HEK293 (cell line): ENCODE measurements around the gene GCC1.

Experiments used
- CTCF ChIA-PET: fragments of 350-600 bp; formaldehyde crosslinking; extraction: SDS; loops from one replicate; lab custom pipeline; 2021; ENCODE audit warnings: antibody characterized with exemption; lab: Yijun Ruan, JAX
- POLR2A ChIA-PET: fragments of 300-600 bp; formaldehyde crosslinking; extraction: SDS; loops from one replicate; lab custom pipeline; 2020; ENCODE audit warnings: antibody characterized with exemption, inconsistent platforms; lab: Yijun Ruan, JAX
- H3K27ac ChIP-seq: fragments of 200-500 bp; sonication (Bioruptor generic); 2 replicates; pipeline ENCODE4 v1.5.1; 2014; ENCODE audit warnings: low read depth, low read length, control low read depth, inconsistent platforms; ENCODE audit errors: extremely low read depth
- H3K36me3 ChIP-seq, 2 experiments: fragments of 200-500 bp in 1 of 2; sonication (Bioruptor generic) in 1 of 2; 1 replicate in 1 of 2; 2 replicates in 1 of 2; pipeline ENCODE4 v1.5.1; 2014 to 2017; ENCODE audit warnings: inconsistent platforms in 2 of 2, low read length in 2 of 2; ENCODE audit not compliant: control insufficient read depth in 2 of 2, insufficient read depth in 1 of 2
- H3K4me1 ChIP-seq: fragments of 200-500 bp; sonication (Bioruptor generic); 2 replicates; pipeline ENCODE4 v1.5.1; 2014; ENCODE audit warnings: mild to moderate bottlenecking, low read length, inconsistent platforms; ENCODE audit not compliant: control insufficient read depth, insufficient read depth
- H3K4me3 ChIP-seq: 2 replicates; pipeline ENCODE4 v1.5.1; 2011; ENCODE audit warnings: low read depth, mild to moderate bottlenecking, control low read depth, low read length, moderate library complexity
- H3K9me3 ChIP-seq: fragments of 200-500 bp; sonication (Bioruptor generic); 2 replicates; pipeline ENCODE4 v1.5.1; 2014; ENCODE audit warnings: low read depth, low read length, inconsistent platforms; ENCODE audit not compliant: control insufficient read depth, insufficient read depth
- AEBP2 ChIP-seq: fragments of 450-650 bp; formaldehyde crosslinking; IDR thresholded peaks from 2 replicates; pipeline ENCODE4 v1.5.1; 2016; ENCODE audit warnings: missing biosample characterization, missing genetic modification characterization, borderline replicate concordance
- EGR2 ChIP-seq: fragments of 450-650 bp; formaldehyde crosslinking; IDR thresholded peaks from 2 replicates; pipeline ENCODE4 v1.5.1; 2016; ENCODE audit warnings: low read depth, missing biosample characterization, missing genetic modification characterization
- KLF1 ChIP-seq: fragments of 450-650 bp; formaldehyde crosslinking; IDR thresholded peaks from 2 replicates; pipeline ENCODE4 v1.5.1; 2016; ENCODE audit warnings: missing biosample characterization, missing genetic modification characterization
- PBX3 ChIP-seq: sonication (generic); formaldehyde crosslinking; IDR thresholded peaks from 2 replicates; pipeline ENCODE4 v1.8.1; 2022; ENCODE audit warnings: mild to moderate bottlenecking, moderate library complexity, missing genetic modification reagents
- SCRT1 ChIP-seq: fragments of 450-650 bp; formaldehyde crosslinking; IDR thresholded peaks from 2 replicates; pipeline ENCODE4 v1.5.1; 2016; ENCODE audit warnings: missing biosample characterization, missing genetic modification characterization, borderline replicate concordance
- SP3 ChIP-seq: fragments of 450-650 bp; formaldehyde crosslinking; IDR thresholded peaks from 2 replicates; pipeline ENCODE4 v1.5.1; 2016; ENCODE audit warnings: missing biosample characterization, missing genetic modification characterization
- SP7 ChIP-seq: fragments of 450-650 bp; formaldehyde crosslinking; IDR thresholded peaks from 2 replicates; pipeline ENCODE4 v1.5.1; 2016; ENCODE audit warnings: missing biosample characterization, missing genetic modification characterization
- TRIM28 ChIP-seq: IDR thresholded peaks from 2 replicates; pipeline ENCODE4 v1.6.1; 2011; ENCODE audit warnings: low read length, control low read depth, borderline replicate concordance
- ZBTB20 ChIP-seq: fragments of 450-650 bp; formaldehyde crosslinking; IDR thresholded peaks from 2 replicates; pipeline ENCODE4 v1.5.1; 2016; ENCODE audit warnings: missing biosample characterization, missing genetic modification characterization
- ZBTB48 ChIP-seq: fragments of 450-650 bp; formaldehyde crosslinking; IDR thresholded peaks from 2 replicates; pipeline ENCODE4 v1.5.1; 2016; ENCODE audit warnings: missing biosample characterization, missing genetic modification characterization
- ZBTB7A ChIP-seq: fragments of 450-650 bp; formaldehyde crosslinking; IDR thresholded peaks from 2 replicates; pipeline ENCODE4 v1.5.1; 2016; ENCODE audit warnings: low read depth, missing biosample characterization, missing genetic modification characterization
- ZEB2 ChIP-seq: fragments of 450-650 bp; formaldehyde crosslinking; IDR thresholded peaks from 2 replicates; pipeline ENCODE4 v1.5.1; 2016; ENCODE audit warnings: missing biosample characterization, missing genetic modification characterization
- ZFHX2 ChIP-seq: fragments of 450-650 bp; formaldehyde crosslinking; conservative IDR thresholded peaks from 2 replicates; pipeline ENCODE4 v1.5.1; 2016; ENCODE audit warnings: missing biosample characterization, missing genetic modification characterization
- ZFP69B ChIP-seq: fragments of 450-650 bp; formaldehyde crosslinking; IDR thresholded peaks from 2 replicates; pipeline ENCODE4 v1.5.1; 2016; ENCODE audit warnings: missing biosample characterization, missing genetic modification characterization
- ZNF184 ChIP-seq: fragments of 450-650 bp; IDR thresholded peaks from 2 replicates; pipeline ENCODE4 v1.5.1; 2018; ENCODE audit warnings: missing biosample characterization, mild to moderate bottlenecking, missing genetic modification characterization
- ZNF223 ChIP-seq: fragments of 450-650 bp; formaldehyde crosslinking; IDR thresholded peaks from 2 replicates; pipeline ENCODE4 v1.5.1; 2016; ENCODE audit warnings: missing biosample characterization, missing genetic modification characterization
- ZNF280C ChIP-seq: fragments of 450-650 bp; formaldehyde crosslinking; IDR thresholded peaks from 2 replicates; pipeline ENCODE4 v1.5.1; 2016; ENCODE audit warnings: missing biosample characterization, missing genetic modification characterization
- ZNF335 ChIP-seq: fragments of 450-650 bp; formaldehyde crosslinking; conservative IDR thresholded peaks from 2 replicates; pipeline ENCODE4 v1.5.1; 2016; ENCODE audit warnings: missing biosample characterization, missing genetic modification characterization
- ZNF398 ChIP-seq: fragments of 450-650 bp; formaldehyde crosslinking; IDR thresholded peaks from 2 replicates; pipeline ENCODE4 v1.5.1; 2017; ENCODE audit warnings: missing biosample characterization, missing genetic modification characterization
- ZNF416 ChIP-seq: fragments of 450-650 bp; formaldehyde crosslinking; IDR thresholded peaks from 2 replicates; pipeline ENCODE4 v1.5.1; 2016; ENCODE audit warnings: missing biosample characterization, missing genetic modification characterization
- ZNF423 ChIP-seq: fragments of 450-650 bp; formaldehyde crosslinking; IDR thresholded peaks from 2 replicates; pipeline ENCODE4 v1.5.1; 2016; ENCODE audit warnings: missing biosample characterization, missing genetic modification characterization
- ZNF596 ChIP-seq: fragments of 450-650 bp; IDR thresholded peaks from 2 replicates; pipeline ENCODE4 v1.5.0; 2018; ENCODE audit warnings: missing biosample characterization, mild to moderate bottlenecking, missing genetic modification characterization, moderate library complexity
- ZNF600 ChIP-seq: fragments of 450-650 bp; formaldehyde crosslinking; IDR thresholded peaks from 2 replicates; pipeline ENCODE4 v1.5.1; 2016; ENCODE audit warnings: missing biosample characterization, missing genetic modification characterization
- ZNF791 ChIP-seq: fragments of 450-650 bp; formaldehyde crosslinking; IDR thresholded peaks from 2 replicates; pipeline ENCODE4 v1.5.1; 2016; ENCODE audit warnings: missing biosample characterization, missing genetic modification characterization
- ZSCAN18 ChIP-seq: fragments of 450-650 bp; formaldehyde crosslinking; IDR thresholded peaks from 2 replicates; pipeline ENCODE4 v1.5.1; 2016; ENCODE audit warnings: missing biosample characterization, missing genetic modification characterization

The GCC1 gene

GRCh38 chr7:127588697-127589482, 3.5 kb upstream of the GCC1 start (continued):
- peak; percentile 65 for TF ChIP-seq ZNF423 (tag by site-specific recombination)
- TF ChIP-seq ZEB2 (tag by site-specific recombination), result peak; percentile 95
- TF ChIP-seq ZNF600 (tag by site-specific recombination), result peak; percentile 34; the same call in 1 of the 2 replicates
- TF ChIP-seq ZFP69B (tag by site-specific recombination), result 0 out of 2 replicates have a peak, but pooled peaks have one; percentile 43
- TF ChIP-seq ZBTB20 (tag by site-specific recombination), result peak; percentile 80
- peak; percentile 76; the same call in 1 of the 2 replicates for TF ChIP-seq KLF1 (tag by site-specific recombination)
- TF ChIP-seq AEBP2, result no peak
- TF ChIP-seq, all 188 proteins: peak for 48

- H3K4me1 ChIP-seq, result peaks cover 6% of the 10 kb centered on the region; the same call in 1 of the 2 replicates
- H3K27ac ChIP-seq, result peak within 1 kb of the TSS; percentile 77; the same call in 1 of the 2 replicates
- peak within 1 kb of the TSS; percentile 86 for H3K4me3 ChIP-seq
- CTCF ChIA-PET, result interaction anchor here (0.6 to 2.0 kb wide), 11 partner anchors 9 to 655 kb away, joined by 3 to 8 read pairs (median 3); no protein-coding TSS in a partner anchor
- no peaks in the 10 kb centered on the region for H3K9me3 ChIP-seq
- peaks cover 7 to 36% of the 10 kb centered on the region in 2 experiments; a peak in 2 of 3 replicates for H3K36me3 ChIP-seq
- POLR2A ChIA-PET, result interaction anchor here (0.7 to 2.8 kb wide), 6 partner anchors 10 to 622 kb away, joined by 3 to 13 read pairs (median 3); no protein-coding TSS in a partner anchor
- TF ChIP-seq ZNF398 (tag by site-specific recombination), result peak; percentile 20; the same call in 1 of the 2 replicates
- TF ChIP-seq SP3 (tag by site-specific recombination), result peak; percentile 22; the same call in 1 of the 2 replicates
- TF ChIP-seq ZBTB48, result peak; percentile 83
- no peak for TF ChIP-seq ZNF596 (tag by site-specific recombination)
- no peak for TF ChIP-seq SCRT1 (tag by site-specific recombination)
- TF ChIP-seq PBX3 (CRISPR knock-in tag), result no peak
- peak; percentile 49 for TF ChIP-seq ZNF335 (tag by site-specific recombination)
- TF ChIP-seq TRIM28, result no peak
- TF ChIP-seq ZSCAN18 (tag by site-specific recombination), result no peak
- TF ChIP-seq ZNF184, result no peak
- no peak for TF ChIP-seq ZNF416
- 0 out of 2 replicates have a peak, but pooled peaks have one; percentile 51 for TF ChIP-seq ZNF223 (tag by site-specific recombination)
- peak; percentile 72 for TF ChIP-seq ZFHX2
- TF ChIP-seq ZBTB7A (tag by site-specific recombination), result 0 out of 2 replicates have a peak, but pooled peaks have one; percentile 51
- TF ChIP-seq ZNF280C (tag by site-specific recombination), result no peak
- TF ChIP-seq SP7 (tag by site-specific recombination), result 0 out of 2 replicates have a peak, but pooled peaks have one; percentile 9
- 0 out of 2 replicates have a peak, but pooled peaks have one; percentile 20 for TF ChIP-seq EGR2 (tag by site-specific recombination)
- no peak for TF ChIP-seq ZNF791 (tag by site-specific recombination)
Measured at GRCh38 chr7:127588019-127588696, 2.8 kb upstream of the GCC1 start, which contains the start of gene ARF5. TSS of gene ARF5 (plus strand) at chr7:127588411. CDS start at chr7:127588499, 88 bp downstream.
